Keratinocyte (primary cell): ENCODE measurements around the gene NIF3L1. TPM values are rescaled to one million over a fixed set of nuclear protein-coding genes. Genes with fewer than 3 reads are reported as not detected.

Experiments
- DNase-seq: peaks from one replicate; pipeline ENCODE4 v3.0.0-alpha.2; 2011; ENCODE audit warnings: low read depth, missing footprints, low spot score
- FAIRE-seq: peaks from 2 replicates; lab custom pipeline; 2011; peaks lifted over from hg19 to GRCh38; lab: Jason Lieb, UNC
- H2AFZ ChIP-seq: 2 replicates; pipeline ENCODE4 v1.6.0; 2012; ENCODE audit warnings: low read length, control low read depth, inconsistent platforms; ENCODE audit not compliant: control insufficient read depth
- H3K27ac ChIP-seq: 2 replicates; pipeline ENCODE4 v1.5.1; 2011; ENCODE audit warnings: low read length; ENCODE audit not compliant: control insufficient read depth, insufficient read depth
- H3K27me3 ChIP-seq: 3 replicates; pipeline ENCODE4 v1.6.0; 2011; ENCODE audit warnings: low read length; ENCODE audit not compliant: control insufficient read depth, insufficient read depth; ENCODE audit errors: extremely low read depth
- H3K36me3 ChIP-seq, 2 experiments: 2 replicates in 1 of 2; 3 replicates in 1 of 2; pipeline ENCODE4 v1.5.1; 2011; ENCODE audit warnings: low read length in 2 of 2, mild to moderate bottlenecking in 1 of 2; ENCODE audit not compliant: control insufficient read depth in 2 of 2, insufficient read depth in 2 of 2; ENCODE audit errors: extremely low read depth in 1 of 2
- H3K4me1 ChIP-seq: 3 replicates; pipeline ENCODE4 v1.5.1; 2011; ENCODE audit warnings: low read length; ENCODE audit not compliant: control insufficient read depth, insufficient read depth; ENCODE audit errors: extremely low read depth
- H3K4me2 ChIP-seq: 3 replicates; pipeline ENCODE4 v1.6.0; 2011; ENCODE audit warnings: low read depth, low read length; ENCODE audit not compliant: control insufficient read depth, insufficient read depth; ENCODE audit errors: extremely low read depth
- H3K4me3 ChIP-seq, 3 experiments: fragments of 200-600 bp in 1 of 3; sonication (generic) in 1 of 3; 2 replicates in 2 of 3; 3 replicates in 1 of 3; pipeline ENCODE4 v1.5.1; 2011 to 2016; ENCODE audit warnings: low read length in 3 of 3, mild to moderate bottlenecking in 3 of 3, control low read depth in 2 of 3, inconsistent platforms in 1 of 3, low read depth in 1 of 3, mixed read lengths in 1 of 3, mixed run types in 1 of 3, moderate library complexity in 1 of 3; ENCODE audit not compliant: control insufficient read depth in 2 of 3, insufficient read depth in 2 of 3; ENCODE audit errors: extremely low read depth in 1 of 3
- H3K79me2 ChIP-seq: 2 replicates; pipeline ENCODE4 v1.6.0; 2012; ENCODE audit warnings: low read length; ENCODE audit not compliant: control insufficient read depth, insufficient read depth
- H3K9ac ChIP-seq: 3 replicates; pipeline ENCODE4 v1.6.0; 2011; ENCODE audit warnings: low read length; ENCODE audit not compliant: control insufficient read depth, insufficient read depth; ENCODE audit errors: extremely low read depth
- H3K9me1 ChIP-seq: 3 replicates; pipeline ENCODE4 v1.6.0; 2011; ENCODE audit warnings: low read length; ENCODE audit not compliant: control insufficient read depth, insufficient read depth; ENCODE audit errors: extremely low read depth
- H3K9me3 ChIP-seq: 2 replicates; pipeline ENCODE4 v1.5.1; 2012; ENCODE audit warnings: low read depth, low read length; ENCODE audit not compliant: control insufficient read depth
- H4K20me1 ChIP-seq: 3 replicates; pipeline ENCODE4 v1.6.0; 2011; ENCODE audit warnings: low read length; ENCODE audit not compliant: control insufficient read depth, insufficient read depth; ENCODE audit errors: extremely low read depth
- CTCF ChIP-seq, 3 experiments: IDR thresholded peaks in 1 of 3; conservative IDR thresholded peaks in 1 of 3; optimal IDR thresholded peaks in 1 of 3; 2 replicates in 2 of 3; 3 replicates in 1 of 3; pipeline versions ENCODE3 to v1.5.1; 2011; ENCODE audit warnings: low read length in 3 of 3, mild to moderate bottlenecking in 3 of 3, moderate library complexity in 2 of 3, control low read depth in 1 of 3, inconsistent platforms in 1 of 3; ENCODE audit not compliant: insufficient read depth in 2 of 3; ENCODE audit errors: extremely low read depth in 1 of 3
- EZH2 ChIP-seq: IDR thresholded peaks from one replicate; pipeline ENCODE4 v1.6.1; 2012; ENCODE audit warnings: inconsistent platforms, mild to moderate bottlenecking, low read length, moderate library complexity
- dilution Hi-C: fragments of 300-500 bp; cut with MboI; formaldehyde crosslinking; loops from one replicate; pipeline ENCODE4 v1.7.0; 2020; ENCODE audit warnings: low sequenced_read_pairs; ENCODE audit not compliant: extremely low pct_ligation_motif_present
- polyA plus RNA-seq, 5 experiments: library from polyadenylated mRNA; depleted of rRNA in 3 of 5; stranded (reverse) in 3 of 5; stranded (forward) in 1 of 5; unstranded in 1 of 5; fragments of >200 nt; gene quantifications; 1 replicate in 1 of 5; 2 replicates in 3 of 5; 3 replicates in 1 of 5; pipeline versions ENCODE4 v1.2.1 to v1.2.3, GENCODE V29; 2011 to 2012; ENCODE audit warnings: missing spikeins in 2 of 5, low read depth in 1 of 5, low replicate concordance in 1 of 5

Gene NIF3L1
- polyA plus RNA-seq, 1 donor (not counting 4 experiments of a cell fraction or from before 2014, with no cell fraction given), result 67.1 TPM

GRCh38 chr2:200930947-200931626, 41.9 kb downstream of the NIF3L1 start:
- no peaks in the 10 kb centered on the region for H3K9me3 ChIP-seq
- peaks cover 2% of the 10 kb centered on the region for H3K4me1 ChIP-seq
- peaks cover 10 to 13% of the 10 kb centered on the region in 2 experiments for H3K36me3 ChIP-seq
- no peak for DNase-seq
- no peak overlapping the region for H2AFZ ChIP-seq
- no peaks in the 10 kb centered on the region for H3K9me1 ChIP-seq
- H3K4me3 ChIP-seq, result no peak overlapping the region
- H3K4me2 ChIP-seq, result no peak overlapping the region
- FAIRE-seq, result no peak
- no peak overlapping the region for H3K9ac ChIP-seq
- dilution Hi-C loops, result no loop called here
- no peaks in the 10 kb centered on the region for H3K79me2 ChIP-seq
- TF ChIP-seq CTCF (optimal IDR thresholded peaks at IDR 0.05 in 1 of 3, IDR thresholded peaks at IDR 0.05 in 1 of 3, conservative IDR thresholded peaks at IDR 0.05 in 1 of 3; ENCODE audit: extremely low read depth in 1 of 3, insufficient read depth in 2 of 3, low read length in 3 of 3) (no peak), EZH2 (no peak)
- no peak overlapping the region for H3K27ac ChIP-seq
- H3K27me3 ChIP-seq, result no peaks in the 10 kb centered on the region
- H4K20me1 ChIP-seq, result no peaks in the 10 kb centered on the region

DNA sequence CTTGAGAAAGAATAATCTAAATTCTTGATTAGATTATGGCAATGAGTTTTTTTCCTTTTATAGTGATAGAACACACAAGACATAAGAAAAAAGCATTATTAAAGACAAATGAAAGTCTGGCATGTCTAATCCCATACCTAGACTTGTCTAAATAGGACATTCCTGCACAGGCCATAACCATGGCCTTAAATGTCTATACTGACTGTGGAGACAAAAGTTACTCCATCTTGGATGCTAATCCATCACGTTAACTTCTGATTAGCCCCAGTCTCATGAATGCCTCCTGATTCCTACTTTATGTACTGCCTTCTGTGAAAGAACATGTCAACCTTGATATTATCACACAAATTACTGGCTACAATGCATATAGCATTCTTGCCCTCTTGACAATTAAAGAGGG, 50.7 kb downstream of the NIF3L1 start:
- Histone ChIP-seq H3K79me2 (no peaks in the 10 kb centered on the region), H4K20me1 (no peaks in the 10 kb centered on the region), H3K4me1 (peaks cover 5% of the 10 kb centered on the region), H3K4me3 (no peak overlapping the region), H3K4me2 (no peak overlapping the region), H3K9me3 (no peaks in the 10 kb centered on the region), H3K9me1 (no peaks in the 10 kb centered on the region), H3K27me3 (no peaks in the 10 kb centered on the region), H3K27ac (no peak overlapping the region), H2AFZ (no peak overlapping the region), H3K36me3 (peaks cover 13 to 20% of the 10 kb centered on the region in 2 experiments), H3K9ac (no peak overlapping the region)
- TF ChIP-seq CTCF (optimal IDR thresholded peaks at IDR 0.05 in 1 of 3, IDR thresholded peaks at IDR 0.05 in 1 of 3, conservative IDR thresholded peaks at IDR 0.05 in 1 of 3; ENCODE audit: extremely low read depth in 1 of 3, insufficient read depth in 2 of 3, low read length in 3 of 3) (no peak), EZH2 (no peak)
- dilution Hi-C loops, result no loop called here
- FAIRE-seq, result no peak
- no peak for DNase-seq
